Vagina (tissue), 2 donors: ENCODE measurements around the gene RNU2-1. TPM values are rescaled to one million over a fixed set of nuclear protein-coding genes. Genes with fewer than 3 reads are reported as not detected.

Experiments
- DNase-seq, 2 donors: peaks; one replicate each; pipeline ENCODE4 v3.0.0-alpha.2; 2017; ENCODE audit errors: extremely low spot score in 2 of 2
- H3K27ac ChIP-seq: fragments of 200-600 bp; sonication (generic); one replicate; pipeline ENCODE4 v1.5.1; 2019
- H3K27me3 ChIP-seq: fragments of 200-600 bp; sonication (generic); one replicate; pipeline ENCODE4 v1.5.1; 2019
- H3K36me3 ChIP-seq, 2 donors: fragments of 200-600 bp; sonication (generic); one replicate each; pipeline ENCODE4 v1.5.1; 2017 to 2019
- H3K4me1 ChIP-seq: fragments of 200-600 bp; sonication (generic); one replicate; pipeline ENCODE4 v1.5.1; 2019
- H3K4me3 ChIP-seq, 2 donors: fragments of 200-600 bp; sonication (generic); 1 replicate in 1 of 2; 2 replicates in 1 of 2; pipeline ENCODE4 v1.5.1; 2016 to 2019
- H3K9me3 ChIP-seq: fragments of 200-600 bp; sonication (generic); one replicate; pipeline ENCODE4 v1.5.1; 2019
- POLR2A ChIP-seq, 2 donors: fragments of 450-650 bp; IDR thresholded peaks; one replicate each; pipeline ENCODE4 v1.6.1; 2017; ENCODE audit warnings: antibody characterized with exemption in 2 of 2, mild to moderate bottlenecking in 2 of 2, moderate library complexity in 2 of 2
- POLR2AphosphoS5 ChIP-seq, 2 donors: sonication (generic); formaldehyde crosslinking; IDR thresholded peaks; one replicate each; pipeline ENCODE4 v1.9.0; 2017; ENCODE audit warnings: antibody characterized with exemption in 2 of 2, mild to moderate bottlenecking in 2 of 2, low read depth in 1 of 2; ENCODE audit not compliant: insufficient read depth in 1 of 2
- intact Hi-C: fragments of 100-400 bp; cut with DNase I; formaldehyde crosslinking; loops from one replicate; pipeline ENCODE4 v1.15.1; 2023
- total RNA-seq: library from RNA; depleted of rRNA; stranded (reverse); fragments of >200 nt; gene quantifications from one replicate; pipeline ENCODE4 v1.2.3, GENCODE V29; 2016
- TF ChIP-seq, protein P1 (sequence below), 3 experiments: fragments of 450-650 bp in 2 of 3; fragments of 200-600 bp in 1 of 3; sonication (generic) in 1 of 3; IDR thresholded peaks; one replicate each; pipeline ENCODE4 v1.5.1; 2017 to 2019; ENCODE audit warnings: antibody characterized with exemption in 3 of 3, mild to moderate bottlenecking in 2 of 3, moderate library complexity in 2 of 3

RNU2-1 gene
- total RNA-seq, 1 donor from 2014 or later, result not detected

GRCh38 chr17:43226393-43226792, 7.4 kb downstream of the RNU2-1 start:
- Histone ChIP-seq H3K27me3 (no peaks in the 10 kb centered on the region), H3K27ac (no peak overlapping the region), H3K36me3 (peaks cover 0 to 5% of the 10 kb centered on the region in 2 donors), H3K9me3 (no peaks in the 10 kb centered on the region), H3K4me1 (no peaks in the 10 kb centered on the region), H3K4me3 (no peak overlapping the region)
- DNase-seq, result peak; percentile 20 to 28
- TF ChIP-seq POLR2A (IDR thresholded peaks at IDR 0.05) (no peak), POLR2AphosphoS5 (IDR thresholded peaks at IDR 0.05; ENCODE audit: insufficient read depth in 1 of 2, low read depth in 1 of 2) (no peak)
- TF ChIP-seq, protein P1, sequence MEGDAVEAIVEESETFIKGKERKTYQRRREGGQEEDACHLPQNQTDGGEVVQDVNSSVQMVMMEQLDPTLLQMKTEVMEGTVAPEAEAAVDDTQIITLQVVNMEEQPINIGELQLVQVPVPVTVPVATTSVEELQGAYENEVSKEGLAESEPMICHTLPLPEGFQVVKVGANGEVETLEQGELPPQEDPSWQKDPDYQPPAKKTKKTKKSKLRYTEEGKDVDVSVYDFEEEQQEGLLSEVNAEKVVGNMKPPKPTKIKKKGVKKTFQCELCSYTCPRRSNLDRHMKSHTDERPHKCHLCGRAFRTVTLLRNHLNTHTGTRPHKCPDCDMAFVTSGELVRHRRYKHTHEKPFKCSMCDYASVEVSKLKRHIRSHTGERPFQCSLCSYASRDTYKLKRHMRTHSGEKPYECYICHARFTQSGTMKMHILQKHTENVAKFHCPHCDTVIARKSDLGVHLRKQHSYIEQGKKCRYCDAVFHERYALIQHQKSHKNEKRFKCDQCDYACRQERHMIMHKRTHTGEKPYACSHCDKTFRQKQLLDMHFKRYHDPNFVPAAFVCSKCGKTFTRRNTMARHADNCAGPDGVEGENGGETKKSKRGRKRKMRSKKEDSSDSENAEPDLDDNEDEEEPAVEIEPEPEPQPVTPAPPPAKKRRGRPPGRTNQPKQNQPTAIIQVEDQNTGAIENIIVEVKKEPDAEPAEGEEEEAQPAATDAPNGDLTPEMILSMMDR (IDR thresholded peaks at IDR 0.05), result no peak
- intact Hi-C loops, result no loop called here

DNA sequence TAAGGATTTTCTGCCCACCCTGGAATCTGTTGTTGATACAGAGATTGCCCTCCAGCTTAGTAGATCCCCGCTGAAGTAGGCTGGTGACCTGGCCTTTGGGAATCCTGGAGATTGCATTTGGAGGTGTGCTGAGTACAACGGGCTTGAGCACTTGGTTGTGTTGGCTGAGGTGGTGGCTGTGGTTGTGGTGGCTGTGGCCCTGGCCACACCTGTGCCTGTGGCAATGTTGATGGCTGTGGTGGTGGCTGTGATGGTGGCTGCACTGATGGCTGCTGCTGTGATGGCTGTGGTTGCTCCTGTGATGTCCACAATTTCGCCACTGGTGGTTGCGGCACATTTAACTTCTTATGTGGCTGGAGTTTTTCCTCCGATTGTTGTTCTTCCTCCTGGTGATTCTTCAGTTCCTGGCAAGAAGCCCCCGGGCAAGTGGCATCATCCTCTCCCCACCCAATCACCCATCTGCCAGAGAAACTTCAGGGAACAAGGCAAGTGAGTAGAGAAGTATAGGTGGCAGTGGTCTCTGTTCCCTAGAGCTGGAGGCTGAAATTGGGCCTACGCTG, 9.6 kb downstream of the RNU2-1 start:
- Histone ChIP-seq H3K27ac (no peak overlapping the region), H3K9me3 (no peaks in the 10 kb centered on the region), H3K27me3 (no peaks in the 10 kb centered on the region), H3K4me1 (no peaks in the 10 kb centered on the region), H3K36me3 (peaks cover 0 to 5% of the 10 kb centered on the region in 2 donors), H3K4me3 (no peak overlapping the region)
- intact Hi-C loops, result no loop called here
- TF ChIP-seq POLR2AphosphoS5 (IDR thresholded peaks at IDR 0.05; ENCODE audit: insufficient read depth in 1 of 2, low read depth in 1 of 2) (no peak), POLR2A (IDR thresholded peaks at IDR 0.05) (no peak)
- TF ChIP-seq, protein P1 (IDR thresholded peaks at IDR 0.05), result no peak
- peak in 1 of 2 donors; percentile 16 for DNase-seq

- Histone ChIP-seq H3K27me3 (no peaks in the 10 kb centered on the region), H3K4me1 (no peaks in the 10 kb centered on the region), H3K36me3 (peaks cover 0 to 10% of the 10 kb centered on the region in 2 donors), H3K4me3 (no peak overlapping the region), H3K9me3 (no peaks in the 10 kb centered on the region), H3K27ac (no peak overlapping the region)
- TF ChIP-seq POLR2A (IDR thresholded peaks at IDR 0.05), result no peak
- TF ChIP-seq, protein P1 (IDR thresholded peaks at IDR 0.05), result no peak
- no peak for TF ChIP-seq POLR2AphosphoS5 (IDR thresholded peaks at IDR 0.05; ENCODE audit: insufficient read depth in 1 of 2, low read depth in 1 of 2)
- intact Hi-C loops, result no loop called here
- DNase-seq, result no peak
Measured at GRCh38 chr17:43220511-43221125, 13.2 kb downstream of the RNU2-1 start.

DNA sequence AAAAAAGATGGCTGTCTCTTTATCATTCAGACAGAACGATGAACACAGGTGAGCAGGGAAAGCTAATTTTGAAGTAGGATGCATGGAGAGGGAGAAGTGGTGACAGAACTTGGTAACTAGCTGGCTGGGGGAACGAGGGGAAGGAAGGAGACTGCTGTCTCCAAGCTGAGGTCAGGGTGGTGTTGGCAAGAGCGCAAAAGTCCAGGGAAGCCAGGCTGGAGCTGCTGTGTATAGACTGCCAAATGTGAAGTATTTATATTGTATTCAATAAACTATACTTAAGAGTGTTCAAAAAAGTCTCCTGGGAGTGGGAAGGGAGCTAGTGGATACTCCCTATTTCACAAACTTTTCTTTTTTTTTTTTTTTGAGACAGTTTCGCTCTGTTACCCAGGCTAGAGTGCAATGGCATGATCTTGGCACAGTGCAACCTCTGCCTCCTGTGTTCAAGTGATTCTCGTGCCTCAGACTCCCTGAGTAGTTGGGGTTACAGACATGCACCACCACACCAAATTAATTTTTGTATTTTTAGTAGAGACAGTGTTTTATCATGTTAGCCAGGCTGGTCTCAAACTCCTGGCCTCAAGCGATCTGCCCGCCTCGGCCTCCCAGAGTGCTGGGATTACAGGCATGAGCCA, 13.9 kb downstream of the RNU2-1 start:
- no peak overlapping the region for H3K4me3 ChIP-seq
- no peak for DNase-seq
- no peaks in the 10 kb centered on the region for H3K27me3 ChIP-seq
- peaks cover 0 to 8% of the 10 kb centered on the region in 2 donors for H3K36me3 ChIP-seq
- no peaks in the 10 kb centered on the region for H3K4me1 ChIP-seq
- no peak overlapping the region for H3K27ac ChIP-seq
- no peaks in the 10 kb centered on the region for H3K9me3 ChIP-seq
- TF ChIP-seq POLR2A (IDR thresholded peaks at IDR 0.05) (no peak), POLR2AphosphoS5 (IDR thresholded peaks at IDR 0.05; ENCODE audit: insufficient read depth in 1 of 2, low read depth in 1 of 2) (no peak)
- TF ChIP-seq, protein P1 (IDR thresholded peaks at IDR 0.05), result no peak
- intact Hi-C loops, result loop anchor here (10.0 kb wide), 1 partner anchor 115 kb away; no protein-coding TSS in a partner anchor
